Mucosa of descending colon (tissue), 3 donors: Measurements from ENCODE around the gene TSPAN18. TPM values are rescaled to one million over a fixed set of nuclear protein-coding genes. Genes with fewer than 3 reads are reported as not detected.

Experiments
- ATAC-seq: fragments of 200-7000 bp; cut with Tn5 transposase; one replicate; pipeline ENCODE4 v1.9.1; 2020; ENCODE audit warnings: mild to moderate bottlenecking, moderate library complexity
- DNase-seq, 3 donors: peaks; one replicate each; pipeline ENCODE4 v3.0.0-alpha.2; 2020
- H3K36me3 ChIP-seq: fragments of 200-600 bp; one replicate; pipeline ENCODE4 v1.8.0; 2021; ENCODE audit warnings: low read depth, mild to moderate bottlenecking
- H3K4me1 ChIP-seq: fragments of 200-600 bp; one replicate; pipeline ENCODE4 v1.8.0; 2021; ENCODE audit warnings: low read depth, mild to moderate bottlenecking
- H3K4me3 ChIP-seq: fragments of 200-600 bp; one replicate; pipeline ENCODE4 v1.8.0; 2021; ENCODE audit warnings: mild to moderate bottlenecking
- H3K9me3 ChIP-seq: fragments of 200-600 bp; one replicate; pipeline ENCODE4 v1.8.0; 2021; ENCODE audit warnings: mild to moderate bottlenecking
- intact Hi-C, 2 donors: fragments of 100-400 bp; cut with DNase I in 1 of 2; cut with micrococcal nuclease in 1 of 2; formaldehyde crosslinking; loops; one replicate each; pipeline versions ENCODE4 v1.11.0 to v1.11.1; 2022; cut with DNase I, micrococcal nuclease
- total RNA-seq, 3 donors: library from RNA; stranded (reverse); fragmentation: NEBNext Ultra II Directional in 2 of 3; extraction: Animal tissue kit (Norgen Biotek cat#: 25700) in 2 of 3; gene quantifications; one replicate each; pipeline versions ENCODE4 v1.2.1 to v1.2.4, GENCODE V29; 2021 to 2023
- TF ChIP-seq, protein P1 (sequence below): fragments of 200-600 bp; IDR thresholded peaks from one replicate; pipeline ENCODE4 v1.8.0; 2022; ENCODE audit warnings: antibody characterized with exemption, mild to moderate bottlenecking
- donor health status: DM: no; HTN: no; CAD: no; lungs with moderate emphysema.
- donor health status: DM: no; HTN: no; CAD: no.
- donor health status: DM: no; HTN: yes; CAD: no.

TSPAN18 gene
- total RNA-seq, 3 donors from 2014 or later, result 3.6 to 63.2 (median 8.5) TPM

DNA sequence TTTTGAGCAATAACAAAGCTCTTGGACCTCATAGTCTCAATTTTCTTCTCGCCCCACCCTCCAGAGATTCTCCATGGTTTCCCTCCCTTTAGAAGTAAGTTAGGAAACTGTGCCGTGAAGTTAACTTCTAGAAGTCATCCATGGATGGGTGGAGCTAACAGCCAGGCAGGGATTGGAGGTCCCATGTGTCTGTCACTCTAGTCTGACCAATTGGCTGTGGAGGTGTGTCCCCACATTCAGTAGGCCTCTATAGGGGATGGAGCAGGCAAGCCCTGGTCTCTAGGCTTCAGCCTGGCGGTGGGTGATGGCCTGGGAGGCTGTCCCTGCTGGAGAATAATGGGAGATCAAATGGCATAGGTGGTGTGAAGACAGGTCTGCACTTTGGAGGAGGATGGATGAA is 173.2 kb downstream of the TSPAN18 start:
- peak in 1 of 3 donors; percentile 24 for DNase-seq

DNA sequence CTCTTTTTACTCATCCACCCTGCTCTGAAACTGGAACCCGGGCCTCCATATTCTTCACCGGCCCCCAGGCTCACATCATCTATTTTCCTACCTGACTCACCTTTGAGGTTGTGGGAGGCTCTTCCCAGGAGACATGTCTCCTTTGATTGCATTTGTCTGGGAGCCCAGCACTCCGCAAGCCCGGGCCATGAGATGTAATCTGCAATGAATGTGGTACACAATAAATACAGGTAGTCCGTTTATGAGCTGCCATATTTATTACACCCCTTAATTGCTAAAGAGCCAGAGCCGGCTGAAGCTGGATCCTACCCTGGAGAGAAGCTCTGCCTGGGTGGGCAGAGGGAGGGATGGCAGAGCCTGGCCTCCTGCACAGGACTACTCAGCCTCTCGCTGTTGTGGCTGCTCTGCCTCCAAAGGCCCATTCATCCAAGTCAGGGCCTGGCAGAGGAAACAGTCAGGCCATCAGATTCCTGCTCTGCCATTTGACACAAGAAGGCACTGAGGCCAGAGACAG is 174.4 kb downstream of the TSPAN18 start:
- ATAC-seq (no peak), DNase-seq (no peak)
- TF ChIP-seq, protein P1, sequence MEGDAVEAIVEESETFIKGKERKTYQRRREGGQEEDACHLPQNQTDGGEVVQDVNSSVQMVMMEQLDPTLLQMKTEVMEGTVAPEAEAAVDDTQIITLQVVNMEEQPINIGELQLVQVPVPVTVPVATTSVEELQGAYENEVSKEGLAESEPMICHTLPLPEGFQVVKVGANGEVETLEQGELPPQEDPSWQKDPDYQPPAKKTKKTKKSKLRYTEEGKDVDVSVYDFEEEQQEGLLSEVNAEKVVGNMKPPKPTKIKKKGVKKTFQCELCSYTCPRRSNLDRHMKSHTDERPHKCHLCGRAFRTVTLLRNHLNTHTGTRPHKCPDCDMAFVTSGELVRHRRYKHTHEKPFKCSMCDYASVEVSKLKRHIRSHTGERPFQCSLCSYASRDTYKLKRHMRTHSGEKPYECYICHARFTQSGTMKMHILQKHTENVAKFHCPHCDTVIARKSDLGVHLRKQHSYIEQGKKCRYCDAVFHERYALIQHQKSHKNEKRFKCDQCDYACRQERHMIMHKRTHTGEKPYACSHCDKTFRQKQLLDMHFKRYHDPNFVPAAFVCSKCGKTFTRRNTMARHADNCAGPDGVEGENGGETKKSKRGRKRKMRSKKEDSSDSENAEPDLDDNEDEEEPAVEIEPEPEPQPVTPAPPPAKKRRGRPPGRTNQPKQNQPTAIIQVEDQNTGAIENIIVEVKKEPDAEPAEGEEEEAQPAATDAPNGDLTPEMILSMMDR, result no peak
- H3K4me3 ChIP-seq, result no peak overlapping the region
- intact Hi-C loops, result no loop called here
- no peaks in the 10 kb centered on the region for H3K9me3 ChIP-seq
- no peaks in the 10 kb centered on the region for H3K36me3 ChIP-seq
- H3K4me1 ChIP-seq, result no peaks in the 10 kb centered on the region

More for the DNA sequence above, 173.2 kb downstream of the TSPAN18 start:
- intact Hi-C loops, result no loop called here
- H3K9me3 ChIP-seq, result no peaks in the 10 kb centered on the region
- TF ChIP-seq, protein P1, result no peak
- H3K4me3 ChIP-seq, result no peak overlapping the region
- no peaks in the 10 kb centered on the region for H3K4me1 ChIP-seq
- ATAC-seq, result peak; percentile 75
- no peaks in the 10 kb centered on the region for H3K36me3 ChIP-seq

DNA sequence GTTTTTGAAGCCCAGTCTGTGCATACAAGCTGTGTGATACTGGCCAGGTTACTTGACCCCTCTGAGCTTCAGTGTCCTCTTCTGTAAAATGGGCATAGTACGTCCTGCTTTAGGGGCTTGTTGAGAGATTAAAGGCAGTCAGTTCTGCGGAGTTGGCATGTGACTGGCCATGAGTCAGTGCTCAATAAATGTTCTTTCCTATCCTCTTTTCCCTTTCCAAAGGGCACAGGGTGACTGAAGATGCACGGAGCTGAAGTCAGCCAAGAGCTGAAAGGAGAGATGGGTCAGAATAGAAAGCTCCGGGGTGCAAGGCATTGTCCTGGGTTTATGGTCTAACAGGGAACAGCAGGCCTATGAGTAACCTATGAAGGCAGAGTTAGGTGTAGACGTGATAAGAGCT is 175.0 kb downstream of the TSPAN18 start:
- Histone ChIP-seq H3K36me3 (no peaks in the 10 kb centered on the region), H3K4me3 (no peak overlapping the region), H3K4me1 (peaks cover 1% of the 10 kb centered on the region), H3K9me3 (no peaks in the 10 kb centered on the region)
- intact Hi-C loops, result no loop called here
- ATAC-seq, result no peak
- TF ChIP-seq, protein P1, result no peak
- no peak for DNase-seq

DNA sequence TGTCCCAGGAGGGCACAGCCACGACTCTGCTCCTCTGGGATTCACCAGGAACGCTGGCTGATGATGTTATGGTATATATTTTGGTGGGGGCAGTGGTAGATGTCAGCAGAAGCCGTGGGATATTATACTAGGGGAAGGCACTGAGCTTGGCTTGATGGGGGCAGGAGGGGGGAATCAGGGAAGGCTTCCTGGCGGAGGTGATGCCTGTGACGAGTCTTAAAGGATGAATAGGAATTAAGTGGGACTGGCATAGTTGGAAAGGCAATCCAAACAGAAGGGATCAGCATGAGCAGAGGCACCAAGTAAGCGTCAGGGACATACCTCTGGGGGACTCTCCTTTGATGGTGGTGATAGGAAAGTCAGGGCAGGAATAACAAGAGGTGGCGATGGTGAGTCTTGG is 176.3 kb downstream of the TSPAN18 start:
- no peak for ATAC-seq
- intact Hi-C loops, result no loop called here
- no peaks in the 10 kb centered on the region for H3K36me3 ChIP-seq
- no peaks in the 10 kb centered on the region for H3K9me3 ChIP-seq
- TF ChIP-seq, protein P1, result no peak
- H3K4me3 ChIP-seq, result no peak overlapping the region
- peaks cover 6% of the 10 kb centered on the region for H3K4me1 ChIP-seq
- no peak for DNase-seq

DNA sequence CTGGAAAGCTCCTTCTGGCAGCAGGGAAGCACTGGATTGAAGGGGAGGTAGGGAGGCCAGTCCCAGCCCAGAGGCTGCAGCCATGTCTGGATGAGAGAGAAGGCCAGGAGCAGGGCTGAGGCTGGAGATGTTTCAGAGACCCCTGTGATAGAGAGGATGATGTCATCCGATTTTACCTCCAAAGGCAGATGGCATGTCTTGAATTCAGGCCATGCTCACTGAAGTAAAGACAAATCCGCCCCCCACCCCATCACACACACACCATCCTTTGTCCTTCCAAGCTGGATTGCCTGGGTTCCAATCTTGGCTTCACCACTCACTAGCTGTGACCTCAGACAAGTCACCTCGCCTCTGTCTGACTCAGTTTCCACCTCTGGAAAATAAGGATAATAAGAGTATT is 176.8 kb downstream of the TSPAN18 start:
- TF ChIP-seq, protein P1, result no peak

More for the DNA sequence above, 176.8 kb downstream of the TSPAN18 start:
- H3K4me3 ChIP-seq, result no peak overlapping the region
- ATAC-seq (no peak), DNase-seq (no peak)
- intact Hi-C loops, result no loop called here
- H3K36me3 ChIP-seq, result no peaks in the 10 kb centered on the region
- H3K4me1 ChIP-seq, result peaks cover 6% of the 10 kb centered on the region
- H3K9me3 ChIP-seq, result no peaks in the 10 kb centered on the region
